ENCODE measurements around the gene EFNB1. TPM values are rescaled to one million over a fixed set of nuclear protein-coding genes. Genes with fewer than 3 reads are reported as not detected.

Gene EFNB1
- total RNA-seq, 2 experiments from 2014 or later: 3.8 to 4.6 TPM

DNA sequence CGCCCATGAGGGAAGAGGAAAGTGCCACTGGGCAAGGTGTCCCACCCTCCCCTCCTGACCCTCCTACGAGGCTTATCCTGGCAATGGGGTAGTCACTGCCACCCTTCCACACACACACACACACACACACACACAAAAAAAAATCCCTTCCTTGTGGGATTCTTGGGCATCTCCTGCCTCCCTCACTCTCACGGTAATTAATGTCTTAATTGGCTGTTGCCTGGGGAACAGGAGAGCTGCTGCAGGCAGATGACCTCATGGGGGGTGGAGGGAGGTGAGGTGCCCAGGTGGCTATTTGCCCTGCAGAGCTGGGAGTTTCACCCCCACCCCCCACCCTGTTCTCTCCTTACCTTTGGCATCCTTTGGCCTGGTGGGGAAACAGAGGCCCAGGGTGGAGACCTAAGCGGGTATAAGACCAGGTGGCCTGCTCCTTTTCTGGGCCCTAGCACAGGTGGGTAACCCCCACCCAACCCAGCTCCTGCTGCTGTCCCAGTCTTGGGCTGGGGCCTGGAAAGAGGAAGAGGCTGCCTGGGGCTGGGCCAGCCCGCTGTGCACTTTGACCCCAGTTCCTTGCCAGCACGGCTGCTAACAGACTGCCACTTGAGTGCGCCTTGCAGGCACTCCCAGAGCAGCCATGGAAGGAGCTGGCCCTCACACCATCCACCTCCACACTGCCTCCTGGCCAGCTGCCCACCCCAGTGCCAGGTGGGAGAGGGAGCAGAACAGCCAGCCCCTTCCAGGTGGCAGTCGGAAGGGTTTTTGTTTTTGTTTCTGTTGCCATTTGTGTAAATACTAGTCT lies 12.6 kb downstream of the EFNB1 start:
- Mint-ChIP-seq H3K4me1 (no peaks in the 10 kb centered on the region), H3K36me3 (ENCODE audit: low read depth) (peaks cover 3% of the 10 kb centered on the region), H3K9me3 (no peaks in the 10 kb centered on the region), H3K27me3 (no peaks in the 10 kb centered on the region), H3K4me3 (no peak overlapping the region), H3K27ac (no peak overlapping the region)
- DNase-seq: no peak
- CTCF ChIA-PET: interaction anchor here (0.7 kb wide), 1 partner anchor 20 kb away, joined by 3 read pairs; no protein-coding TSS in a partner anchor
- POLR2A ChIA-PET: no interaction called here

DNA sequence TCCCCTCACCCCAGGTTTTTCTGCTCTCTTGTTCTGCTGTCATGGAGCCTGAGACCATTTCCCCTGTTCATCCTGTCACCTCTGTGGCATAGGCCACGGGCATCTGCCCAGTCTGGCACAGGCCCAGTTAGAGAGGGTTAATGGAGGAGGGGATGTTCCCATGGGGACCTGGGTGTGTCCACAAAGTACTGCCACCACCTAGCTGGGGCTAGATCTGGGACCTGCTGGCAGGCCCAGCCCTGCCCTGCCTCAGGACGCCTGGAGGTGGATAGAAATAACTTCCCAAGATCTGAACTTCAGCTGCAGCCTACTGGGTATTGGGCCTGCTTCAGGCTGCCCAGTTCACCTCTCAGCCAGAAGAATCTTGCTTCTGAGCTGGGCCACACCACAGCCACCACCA lies 13.5 kb downstream of the EFNB1 start:
- ChIA-PET POLR2A (no interaction called here), CTCF (no interaction called here)
- H3K36me3 Mint-ChIP-seq (ENCODE audit: low read depth): no peaks in the 10 kb centered on the region
- H3K27ac Mint-ChIP-seq: no peak overlapping the region
- no peaks in the 10 kb centered on the region for H3K9me3 Mint-ChIP-seq
- H3K4me3 Mint-ChIP-seq: no peak overlapping the region
- DNase-seq: no peak
- no peaks in the 10 kb centered on the region for H3K4me1 Mint-ChIP-seq
- no peaks in the 10 kb centered on the region for H3K27me3 Mint-ChIP-seq

DNA sequence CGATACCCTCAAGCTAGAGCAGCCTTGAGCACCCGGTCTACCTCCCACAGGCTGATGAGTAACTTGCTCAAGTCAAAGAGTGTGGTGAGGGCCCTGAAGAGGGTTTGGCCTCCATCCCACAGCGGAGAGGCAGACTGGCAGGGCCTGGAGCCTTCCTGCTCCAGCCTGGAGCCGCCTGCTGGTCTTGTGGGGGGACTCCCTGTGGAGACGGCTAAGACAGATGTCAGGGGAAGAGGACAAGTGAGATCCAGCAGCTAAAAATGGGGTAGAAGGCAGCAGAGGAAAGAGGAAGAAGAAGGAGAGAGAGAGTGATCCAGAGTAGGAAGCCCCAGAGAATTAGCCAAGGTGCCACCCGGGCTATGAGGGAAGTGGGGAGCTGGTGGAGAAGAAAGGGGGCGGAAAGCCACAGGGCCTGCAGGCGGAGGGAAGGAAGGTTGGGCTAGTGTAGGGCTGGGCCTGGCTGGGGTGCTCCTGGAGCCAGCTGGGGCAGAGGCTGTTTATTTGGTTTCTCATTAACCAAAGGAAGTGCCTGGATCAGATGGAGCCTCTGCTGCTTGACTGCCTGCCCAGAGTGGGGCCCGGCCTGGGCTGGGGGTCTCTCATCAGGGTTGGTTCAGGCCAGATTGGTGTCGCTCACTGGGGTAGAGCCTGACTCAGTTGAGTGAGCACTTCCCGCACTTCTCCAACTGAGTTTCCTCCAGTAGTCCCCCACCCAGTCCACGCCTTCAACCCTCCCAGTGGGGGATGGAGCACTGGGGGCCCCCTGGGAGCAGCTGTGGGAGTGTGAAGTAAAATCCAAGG lies 14.2 kb downstream of the EFNB1 start:
- Mint-ChIP-seq H3K4me1 (no peaks in the 10 kb centered on the region), H3K9me3 (no peaks in the 10 kb centered on the region), H3K4me3 (no peak overlapping the region), H3K27ac (no peak overlapping the region), H3K36me3 (ENCODE audit: low read depth) (no peaks in the 10 kb centered on the region), H3K27me3 (no peaks in the 10 kb centered on the region)
- POLR2A ChIA-PET: no interaction called here
- DNase-seq: no peak
- CTCF ChIA-PET: interaction anchor here (1.1 to 1.2 kb wide), 2 partner anchors 8 to 14 kb away, joined by 3 to 4 read pairs; partner anchors contain the start of gene EFNB1

DNA sequence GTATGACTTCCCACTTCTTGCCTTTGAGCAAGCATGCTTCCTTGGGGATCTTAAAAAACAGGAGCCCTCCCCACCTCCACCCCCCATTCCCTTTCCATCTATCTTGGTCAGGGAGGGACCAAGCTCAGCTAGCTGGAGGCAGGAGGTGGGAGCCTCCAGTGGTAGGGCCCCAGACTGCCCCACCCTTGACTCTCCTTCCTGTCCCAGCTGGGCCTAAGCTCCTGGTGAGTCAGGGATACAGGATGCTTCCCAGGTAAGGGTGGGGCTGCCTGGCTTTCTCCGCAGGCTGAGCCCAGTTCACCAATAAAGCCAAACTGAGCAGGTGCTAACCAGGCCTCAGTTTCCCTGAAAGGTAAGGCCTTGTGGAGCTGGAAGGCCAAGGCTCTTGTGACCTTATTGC lies 15.2 kb downstream of the EFNB1 start:
- ChIA-PET POLR2A (no interaction called here), CTCF (interaction anchor here (1.1 to 1.2 kb wide), 2 partner anchors 9 to 15 kb away, joined by 3 to 4 read pairs; partner anchors contain the start of gene EFNB1)
- no peak overlapping the region for H3K4me3 Mint-ChIP-seq
- no peaks in the 10 kb centered on the region for H3K27me3 Mint-ChIP-seq
- H3K36me3 Mint-ChIP-seq (ENCODE audit: low read depth): no peaks in the 10 kb centered on the region
- no peak overlapping the region for H3K27ac Mint-ChIP-seq
- no peak for DNase-seq
- no peaks in the 10 kb centered on the region for H3K9me3 Mint-ChIP-seq
- no peaks in the 10 kb centered on the region for H3K4me1 Mint-ChIP-seq

DNA sequence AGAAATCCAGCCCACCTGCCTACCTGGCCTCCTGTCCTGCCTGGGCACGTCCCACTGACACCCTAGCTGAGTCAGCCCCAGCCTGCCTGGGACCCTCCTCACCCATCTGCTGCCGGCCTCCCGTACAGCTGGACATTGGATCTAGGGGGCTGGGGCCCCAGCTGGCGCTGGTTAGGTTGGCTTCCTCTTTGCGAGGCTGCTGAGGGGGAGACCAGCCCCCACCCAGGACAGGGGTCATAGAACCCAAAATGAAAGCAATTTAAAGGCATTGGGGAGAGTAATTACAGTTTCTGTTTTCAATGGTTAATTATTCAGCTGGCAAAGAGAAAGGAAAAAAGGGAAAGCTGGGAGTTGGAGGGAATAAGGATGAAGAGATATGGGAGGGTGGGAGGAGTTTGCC lies 15.8 kb downstream of the EFNB1 start:
- Mint-ChIP-seq H3K27me3 (no peaks in the 10 kb centered on the region), H3K4me3 (no peak overlapping the region), H3K36me3 (ENCODE audit: low read depth) (no peaks in the 10 kb centered on the region), H3K9me3 (no peaks in the 10 kb centered on the region), H3K4me1 (no peaks in the 10 kb centered on the region), H3K27ac (no peak overlapping the region)
- DNase-seq: no peak
- ChIA-PET POLR2A (no interaction called here), CTCF (no interaction called here)

DNA sequence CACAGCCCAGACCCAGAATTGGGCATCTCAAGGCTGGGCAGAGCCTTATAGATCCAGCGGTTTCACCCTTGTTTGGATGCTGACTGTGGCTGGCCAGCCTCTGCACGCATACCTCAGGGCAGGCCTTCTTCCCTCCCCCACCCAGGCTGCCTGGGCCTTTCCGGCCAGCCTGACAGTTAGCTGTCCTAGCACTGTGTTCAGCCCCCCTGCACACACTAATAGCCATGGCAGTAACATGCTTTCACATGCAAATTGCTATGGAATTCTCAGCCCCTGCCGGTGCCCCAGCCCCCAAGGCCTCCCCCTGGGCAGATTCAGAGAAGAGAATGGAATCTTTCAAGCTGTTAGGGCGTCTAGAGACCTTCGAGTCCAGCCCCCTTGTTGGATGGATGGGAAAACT lies 17.7 kb downstream of the EFNB1 start:
- Mint-ChIP-seq H3K36me3 (ENCODE audit: low read depth) (no peaks in the 10 kb centered on the region), H3K27ac (no peak overlapping the region), H3K4me3 (no peak overlapping the region), H3K9me3 (no peaks in the 10 kb centered on the region), H3K4me1 (no peaks in the 10 kb centered on the region), H3K27me3 (no peaks in the 10 kb centered on the region)
- ChIA-PET POLR2A (no interaction called here), CTCF (interaction anchor here (0.9 to 1.9 kb wide), 3 partner anchors 9 to 19 kb away, joined by 3 to 10 read pairs (median 5); no protein-coding TSS in a partner anchor)
- no peak for DNase-seq

DNA sequence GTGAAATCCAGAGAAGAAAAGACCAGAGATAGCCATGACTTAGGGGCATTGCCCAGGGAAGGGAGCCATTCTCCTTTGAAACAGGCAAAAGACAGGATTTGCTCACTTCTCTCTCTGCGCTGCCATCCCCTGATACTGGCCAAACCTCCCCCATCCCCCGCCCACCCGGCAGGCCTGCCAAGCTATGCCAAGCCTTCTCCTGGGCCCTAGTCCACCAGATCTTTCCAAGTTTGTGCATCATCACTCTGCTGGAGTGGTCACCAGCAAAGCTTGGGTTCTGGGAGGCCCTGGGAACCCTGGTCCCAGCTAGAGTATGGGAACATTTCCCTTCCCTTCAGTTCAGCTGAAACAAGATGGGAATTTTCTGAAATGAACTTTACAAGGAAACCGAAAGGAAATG lies 18.4 kb downstream of the EFNB1 start:
- POLR2A ChIA-PET: no interaction called here
- no peaks in the 10 kb centered on the region for H3K4me1 Mint-ChIP-seq
- H3K27me3 Mint-ChIP-seq: no peaks in the 10 kb centered on the region
- DNase-seq: no peak
- H3K9me3 Mint-ChIP-seq: no peaks in the 10 kb centered on the region
- CTCF ChIA-PET: interaction anchor here (1.8 to 1.9 kb wide), 2 partner anchors 10 to 12 kb away, joined by 5 to 10 read pairs; no protein-coding TSS in a partner anchor
- no peaks in the 10 kb centered on the region for H3K36me3 Mint-ChIP-seq (ENCODE audit: low read depth)
- H3K4me3 Mint-ChIP-seq: no peak overlapping the region
- H3K27ac Mint-ChIP-seq: no peak overlapping the region

DNA sequence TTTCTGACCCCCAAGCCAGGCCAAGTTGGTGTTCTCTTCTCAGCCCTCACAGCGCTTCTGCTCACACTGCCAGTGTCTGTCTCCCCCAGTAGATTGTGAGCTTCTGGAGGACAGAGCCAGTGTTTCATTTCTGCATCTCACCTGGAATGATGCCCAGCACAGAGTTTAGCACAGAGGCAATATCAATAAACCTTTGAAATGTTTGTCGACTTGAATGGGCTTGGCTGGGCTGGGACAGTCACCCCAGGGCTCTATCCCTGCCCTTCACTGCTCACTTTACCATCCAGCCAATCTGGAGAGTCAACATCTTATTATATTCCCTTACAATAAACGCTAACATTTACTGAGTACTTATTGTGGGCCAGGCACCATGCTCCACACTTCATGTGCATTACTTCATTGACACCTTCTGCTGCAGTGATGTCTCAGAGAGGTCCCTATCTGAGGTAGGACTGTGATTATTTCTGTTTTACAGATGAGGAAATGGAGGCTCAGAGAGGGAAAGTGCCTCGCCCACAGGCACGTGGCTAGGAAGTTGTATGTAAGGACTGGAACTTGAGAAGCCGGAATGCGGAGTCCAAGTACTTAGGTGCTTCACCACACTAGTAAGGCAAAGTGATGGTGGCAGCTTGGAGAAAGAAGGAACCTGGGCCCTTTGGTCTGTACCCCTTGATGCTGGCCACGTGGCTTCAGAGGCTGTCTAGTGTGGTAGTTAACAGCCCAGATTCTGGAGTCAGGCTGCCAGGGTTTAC lies 19.5 kb downstream of the EFNB1 start:
- H3K9me3 Mint-ChIP-seq: no peaks in the 10 kb centered on the region
- no peaks in the 10 kb centered on the region for H3K4me1 Mint-ChIP-seq
- no peaks in the 10 kb centered on the region for H3K27me3 Mint-ChIP-seq
- ChIA-PET CTCF (interaction anchor here (0.7 kb wide), 1 partner anchor 278 kb away, joined by 3 read pairs; no protein-coding TSS in a partner anchor), POLR2A (no interaction called here)
- no peak for DNase-seq
- no peaks in the 10 kb centered on the region for H3K36me3 Mint-ChIP-seq (ENCODE audit: low read depth)
- no peak overlapping the region for H3K4me3 Mint-ChIP-seq
- H3K27ac Mint-ChIP-seq: no peak overlapping the region

DNA sequence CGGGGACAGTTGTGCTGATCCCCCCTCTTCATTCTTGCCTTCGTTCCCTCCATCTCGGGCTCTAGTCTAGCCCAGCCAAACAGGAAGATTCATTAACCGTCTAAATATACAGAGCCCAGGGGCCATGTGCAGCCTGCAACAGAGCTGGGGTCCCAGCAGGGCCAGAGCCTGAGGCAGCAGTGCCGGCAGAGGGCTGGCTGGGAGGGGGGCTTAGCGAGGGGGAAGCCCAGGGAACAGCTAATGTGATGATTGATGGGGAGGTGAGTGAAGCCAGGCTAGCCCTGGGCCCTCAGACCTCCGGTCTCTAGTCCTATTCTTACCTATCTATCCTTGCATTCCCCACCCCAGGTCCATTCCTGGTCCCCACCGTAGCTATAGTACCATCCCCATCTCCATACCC lies 22.3 kb downstream of the EFNB1 start:
- no peak overlapping the region for H3K27ac Mint-ChIP-seq
- ChIA-PET CTCF (interaction anchor here (0.6 kb wide), 1 partner anchor 43 kb away, joined by 4 read pairs; no protein-coding TSS in a partner anchor), POLR2A (no interaction called here)
- H3K4me3 Mint-ChIP-seq: no peak overlapping the region
- H3K27me3 Mint-ChIP-seq: no peaks in the 10 kb centered on the region
- no peak for DNase-seq
- no peaks in the 10 kb centered on the region for H3K36me3 Mint-ChIP-seq (ENCODE audit: low read depth)
- no peaks in the 10 kb centered on the region for H3K9me3 Mint-ChIP-seq
- no peaks in the 10 kb centered on the region for H3K4me1 Mint-ChIP-seq

DNA sequence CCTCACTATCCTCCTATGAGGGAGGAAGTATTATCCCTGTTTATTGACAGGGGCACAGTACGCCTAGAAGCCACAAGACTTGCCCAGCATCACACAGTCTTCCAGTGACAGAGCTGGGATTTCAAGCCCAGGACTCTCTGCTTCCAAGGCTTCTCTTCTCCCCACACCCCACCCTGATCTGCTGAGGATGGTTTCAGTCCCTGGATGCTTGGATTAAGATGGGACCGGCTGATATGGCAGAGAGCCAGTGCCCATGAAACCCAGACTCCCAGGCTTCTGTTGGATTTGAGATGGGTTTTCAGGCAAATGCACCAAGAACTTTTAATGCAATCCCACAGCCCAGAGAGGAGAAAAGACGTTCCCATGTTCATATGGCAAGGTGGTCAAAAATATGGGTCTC lies 23.2 kb downstream of the EFNB1 start:
- H3K4me3 Mint-ChIP-seq: no peak overlapping the region
- H3K27ac Mint-ChIP-seq: no peak overlapping the region
- H3K27me3 Mint-ChIP-seq: no peaks in the 10 kb centered on the region
- ChIA-PET CTCF (no interaction called here), POLR2A (no interaction called here)
- no peak for DNase-seq
- H3K9me3 Mint-ChIP-seq: no peaks in the 10 kb centered on the region
- H3K36me3 Mint-ChIP-seq (ENCODE audit: low read depth): no peaks in the 10 kb centered on the region
- no peaks in the 10 kb centered on the region for H3K4me1 Mint-ChIP-seq

DNA sequence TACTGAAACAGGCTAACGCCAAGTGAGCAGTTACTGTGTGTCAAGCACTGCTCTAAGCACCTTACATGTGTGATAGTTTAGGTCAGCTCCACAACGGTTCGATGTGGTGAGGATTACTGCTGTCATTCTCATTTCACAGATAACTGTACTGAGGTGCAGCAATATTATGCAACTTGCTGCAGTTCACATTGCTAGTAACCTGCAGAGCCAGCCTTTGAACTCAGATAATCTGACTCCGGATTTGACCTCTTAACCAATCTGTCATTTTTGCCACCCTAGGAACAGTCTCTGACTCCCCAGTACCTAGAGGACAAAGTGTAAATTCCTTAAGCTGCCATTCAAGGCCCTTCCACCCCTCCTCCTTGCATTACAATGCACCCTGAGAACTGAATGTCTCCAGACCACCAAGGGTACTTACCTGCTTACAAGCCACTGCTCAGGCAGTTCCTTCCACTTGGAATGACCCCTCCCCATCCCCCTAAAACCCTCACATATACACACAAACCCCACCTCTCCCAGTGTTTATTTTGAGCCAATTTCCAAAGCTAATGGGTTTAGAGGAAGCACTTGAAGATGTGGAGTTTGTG lies 24.9 kb downstream of the EFNB1 start:
- no peak for DNase-seq
- Mint-ChIP-seq H3K9me3 (no peaks in the 10 kb centered on the region), H3K27ac (no peak overlapping the region), H3K27me3 (no peaks in the 10 kb centered on the region), H3K4me1 (no peaks in the 10 kb centered on the region), H3K4me3 (no peak overlapping the region), H3K36me3 (ENCODE audit: low read depth) (no peaks in the 10 kb centered on the region)
- CTCF ChIA-PET: no interaction called here
- POLR2A ChIA-PET: no interaction called here

DNA sequence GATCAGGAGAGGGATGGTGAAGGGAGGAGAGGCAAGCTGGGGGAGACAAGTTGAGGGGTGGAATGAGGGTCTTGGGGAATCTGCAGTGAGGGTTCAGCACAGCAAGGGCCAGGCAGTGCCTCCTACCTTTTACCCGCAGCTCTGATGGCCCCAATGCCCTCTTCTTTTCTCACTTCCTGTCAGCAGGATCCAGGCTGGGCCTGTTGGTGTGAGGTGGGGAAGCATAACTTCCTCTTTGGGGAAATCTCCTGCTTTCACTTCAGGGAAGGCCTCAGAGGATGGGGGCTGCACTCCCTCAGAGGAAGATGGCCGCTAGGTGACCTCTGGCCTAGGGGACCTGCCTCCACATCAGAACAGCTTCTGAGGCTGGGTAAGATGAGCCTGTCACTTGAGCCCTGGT lies 36.5 kb downstream of the EFNB1 start:
- no peak for DNase-seq
- ChIA-PET POLR2A (no interaction called here), CTCF (no interaction called here)
- Mint-ChIP-seq H3K27me3 (no peaks in the 10 kb centered on the region), H3K27ac (no peak overlapping the region), H3K4me1 (peaks cover 8% of the 10 kb centered on the region), H3K9me3 (no peaks in the 10 kb centered on the region), H3K4me3 (no peak overlapping the region), H3K36me3 (ENCODE audit: low read depth) (no peaks in the 10 kb centered on the region)

All from activated CD4-positive, alpha-beta T cell treated with anti-CD3 and anti-CD28 coated beads, Interleukin-2, amount 10 ng/mL, durations not matched to agents 7 days and 5 days (primary cell).